Gastrocnemius medialis (tissue), 4 donors: ENCODE results near the gene PRICKLE4.

Source experiments
- CTCF ChIP-seq, 5 experiments: fragments of 450-650 bp in 3 of 5; fragments of 200-600 bp in 2 of 5; sonication (generic) in 2 of 5; IDR thresholded peaks in 4 of 5; conservative IDR thresholded peaks in 1 of 5; 1 replicate in 4 of 5; 2 replicates in 1 of 5; pipeline ENCODE4 v1.5.1; 2016 to 2019; ENCODE audit warnings: antibody characterized with exemption in 5 of 5, mild to moderate bottlenecking in 3 of 5, moderate library complexity in 3 of 5
- POLR2A ChIP-seq, 2 donors: fragments of 450-650 bp; IDR thresholded peaks; one replicate each; pipeline ENCODE4 v1.6.1; 2017; ENCODE audit warnings: antibody characterized with exemption in 2 of 2, mild to moderate bottlenecking in 2 of 2, moderate library complexity in 2 of 2

DNA sequence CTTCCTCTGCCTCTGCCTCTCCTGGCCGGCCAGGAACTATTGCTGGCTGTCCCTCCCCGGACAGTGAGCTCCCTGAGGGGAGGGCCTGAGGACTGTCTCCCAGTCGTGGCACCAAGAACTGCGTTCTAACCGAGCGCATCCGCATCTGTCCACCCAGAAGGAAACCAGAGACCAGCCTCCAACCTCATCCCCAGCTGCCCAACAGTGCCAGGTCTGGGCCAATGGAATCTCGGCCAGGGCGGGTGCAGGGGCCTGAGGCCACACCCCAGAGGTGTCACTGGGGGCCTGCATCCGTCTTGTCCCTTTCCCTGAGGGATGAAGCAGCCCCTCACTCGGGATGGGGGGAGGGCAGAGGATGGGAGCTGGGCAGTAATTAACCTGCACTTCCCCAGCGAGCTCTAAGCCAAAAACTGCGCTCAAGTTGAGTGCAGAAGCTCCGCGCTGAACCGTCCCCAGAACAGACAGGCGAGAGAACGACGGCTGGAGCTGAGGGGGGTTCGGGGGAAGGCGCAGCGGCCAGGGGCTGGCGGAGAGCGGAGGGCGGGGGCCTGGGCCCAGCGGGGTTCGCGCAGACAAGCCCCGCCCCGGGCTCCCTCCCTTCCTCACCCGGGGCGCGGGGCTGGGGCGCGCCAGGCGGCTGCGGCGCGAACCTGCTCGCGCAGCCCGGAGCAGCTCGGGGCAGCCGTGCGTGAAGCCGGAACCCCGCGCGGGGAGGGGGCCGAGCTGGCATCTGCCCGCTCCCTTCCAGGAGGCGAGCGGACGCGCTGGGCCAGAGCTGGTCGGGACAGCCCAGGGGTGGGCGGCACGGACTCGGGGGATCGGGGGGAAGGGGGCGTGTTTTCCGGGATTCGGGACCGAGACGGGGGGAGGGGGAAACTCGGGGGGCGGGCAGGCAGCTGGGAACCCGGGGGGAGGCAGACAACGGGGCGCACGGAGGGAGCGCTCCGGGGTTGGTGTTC is 46.6 kb upstream of the PRICKLE4 start:
- TF ChIP-seq POLR2A (IDR thresholded peaks at IDR 0.05) (peak; percentile 85 to 89), CTCF (IDR thresholded peaks at IDR 0.05 in 4 of 5, conservative IDR thresholded peaks at IDR 0.05 in 1 of 5) (no peak)
